Measurements from ENCODE around the gene TIMM13.

GRCh38 chr19:2441096-2441752 lies 13.8 kb upstream of the TIMM13 start:
- no peak for TF ChIP-seq CTCF (conservative IDR thresholded peaks at IDR 0.05; ENCODE audit: low read depth, low read length)
- TF ChIP-seq EZH2 (IDR thresholded peaks at IDR 0.05; ENCODE audit: low read length, unreplicated experiment) = no peak

Measured in PC-3 (cell line).